ENCODE measurements around the gene FCGR2B. TPM values are rescaled to one million over a fixed set of nuclear protein-coding genes. Genes with fewer than 3 reads are reported as not detected.

Gene FCGR2B
- total and polyA plus RNA-seq, 2 of the 13 experiments (the other 11 are each of a cell fraction or from before 2014, with no cell fraction given): not detected

GRCh38 chr1:161726473-161727255 lies 63.7 kb downstream of the FCGR2B start (continued):
- TF ChIP-seq HES4 (CRISPR knock-in tag; IDR thresholded peaks at IDR 0.05; ENCODE audit: borderline replicate concordance): peak; percentile 35; the same call in 1 of the 2 replicates
- TF ChIP-seq KDM2A (CRISPR knock-in tag; IDR thresholded peaks at IDR 0.05; ENCODE audit: borderline replicate concordance, low read depth): 0 out of 2 replicates have a peak, but pooled peaks have one; percentile 37
- TF ChIP-seq ZNF224 (CRISPR knock-in tag; IDR thresholded peaks at IDR 0.05): no peak
- no peak for TF ChIP-seq TEAD3 (CRISPR knock-in tag; optimal IDR thresholded peaks at IDR 0.05; ENCODE audit: borderline replicate concordance)
- TF ChIP-seq, protein P1, sequence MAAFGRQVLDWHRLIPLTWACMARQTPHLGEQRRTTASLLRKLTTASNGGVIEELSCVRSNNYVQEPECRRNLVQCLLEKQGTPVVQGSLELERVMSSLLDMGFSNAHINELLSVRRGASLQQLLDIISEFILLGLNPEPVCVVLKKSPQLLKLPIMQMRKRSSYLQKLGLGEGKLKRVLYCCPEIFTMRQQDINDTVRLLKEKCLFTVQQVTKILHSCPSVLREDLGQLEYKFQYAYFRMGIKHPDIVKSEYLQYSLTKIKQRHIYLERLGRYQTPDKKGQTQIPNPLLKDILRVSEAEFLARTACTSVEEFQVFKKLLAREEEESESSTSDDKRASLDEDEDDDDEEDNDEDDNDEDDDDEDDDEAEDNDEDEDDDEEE (CRISPR knock-in tag; IDR thresholded peaks at IDR 0.05): 0 out of 2 replicates have a peak, but pooled peaks have one; percentile 60
- no peak for TF ChIP-seq ZNF710 (CRISPR knock-in tag; IDR thresholded peaks at IDR 0.05; ENCODE audit: borderline replicate concordance)
- TF ChIP-seq BATF2 (CRISPR knock-in tag; IDR thresholded peaks at IDR 0.05): 0 out of 2 replicates have a peak, but pooled peaks have one; percentile 61
- TF ChIP-seq ZNF572 (CRISPR knock-in tag; IDR thresholded peaks at IDR 0.05): peak; percentile 48; the same call in 1 of the 2 replicates
- TF ChIP-seq HDAC1 (CRISPR knock-in tag; IDR thresholded peaks at IDR 0.05): peak; percentile 30; the same call in 1 of the 2 replicates
- peak; percentile 16; the same call in 1 of the 2 replicates for TF ChIP-seq MTA1 (CRISPR knock-in tag; IDR thresholded peaks at IDR 0.05; ENCODE audit: borderline replicate concordance)
- TF ChIP-seq E2F2 (CRISPR knock-in tag; IDR thresholded peaks at IDR 0.05; ENCODE audit: borderline replicate concordance): 0 out of 2 replicates have a peak, but pooled peaks have one; percentile 41
- TF ChIP-seq CBX2 (IDR thresholded peaks at IDR 0.05; ENCODE audit: low read depth, low read length): no peak
- TF ChIP-seq CBX2 (CRISPR knock-in tag; IDR thresholded peaks at IDR 0.05; ENCODE audit: low read depth): 0 out of 2 replicates have a peak, but pooled peaks have one; percentile 9
- TF ChIP-seq SALL1 (CRISPR knock-in tag; IDR thresholded peaks at IDR 0.05): peak; percentile 22; the same call in 1 of the 2 replicates
- TF ChIP-seq HNRNPLL (IDR thresholded peaks at IDR 0.05; ENCODE audit: low read depth, low read length, poor library complexity, severe bottlenecking): peak; percentile 12
- peak; percentile 38; the same call in 1 of the 2 replicates for TF ChIP-seq ZSCAN21 (CRISPR knock-in tag; IDR thresholded peaks at IDR 0.05; ENCODE audit: borderline replicate concordance)
- no peak for TF ChIP-seq PTBP1 (IDR thresholded peaks at IDR 0.05; ENCODE audit: low read depth, low read length, poor library complexity, severe bottlenecking)
- TF ChIP-seq ZNF562 (CRISPR knock-in tag; IDR thresholded peaks at IDR 0.05; ENCODE audit: borderline replicate concordance): no peak
- peak; percentile 86 for TF ChIP-seq HNRNPK (IDR thresholded peaks at IDR 0.05; ENCODE audit: low read depth, low read length, poor library complexity, severe bottlenecking)
- 0 out of 2 replicates have a peak, but pooled peaks have one; percentile 51 for TF ChIP-seq ZNF556 (CRISPR knock-in tag; IDR thresholded peaks at IDR 0.05; ENCODE audit: borderline replicate concordance)
- no peak for TF ChIP-seq ZNF543 (CRISPR knock-in tag; IDR thresholded peaks at IDR 0.05)
- TF ChIP-seq TERF1 (CRISPR knock-in tag; IDR thresholded peaks at IDR 0.05): 0 out of 2 replicates have a peak, but pooled peaks have one; percentile 36
